Activated T-cell treated with anti-CD3 and anti-CD28 coated beads, Interleukin-2, amount 50 U/mL, for 24 hours (primary cell): Measurements from ENCODE around the gene IQSEC3.

Source experiments
- DNase-seq: peaks from one replicate; pipeline ENCODE4 v3.0.0-alpha.2; 2020
- H3K27ac Mint-ChIP-seq: 2 replicates; pipeline ENCODE4 v1.8.0; 2020; ENCODE audit warnings: mild to moderate bottlenecking, mixed read lengths
- H3K27me3 Mint-ChIP-seq: 2 replicates; pipeline ENCODE4 v1.8.0; 2020; ENCODE audit warnings: mixed read lengths
- H3K36me3 Mint-ChIP-seq: 2 replicates; pipeline ENCODE4 v1.8.0; 2020; ENCODE audit warnings: low read depth, mixed read lengths
- H3K4me1 Mint-ChIP-seq: 2 replicates; pipeline ENCODE4 v1.8.0; 2020; ENCODE audit warnings: low read depth, mixed read lengths
- H3K4me3 Mint-ChIP-seq: 2 replicates; pipeline ENCODE4 v1.8.0; 2020; ENCODE audit warnings: mild to moderate bottlenecking, moderate library complexity, mixed read lengths
- H3K9me3 Mint-ChIP-seq: 2 replicates; pipeline ENCODE4 v1.8.0; 2020; ENCODE audit warnings: mixed read lengths

IQSEC3 gene

DNA sequence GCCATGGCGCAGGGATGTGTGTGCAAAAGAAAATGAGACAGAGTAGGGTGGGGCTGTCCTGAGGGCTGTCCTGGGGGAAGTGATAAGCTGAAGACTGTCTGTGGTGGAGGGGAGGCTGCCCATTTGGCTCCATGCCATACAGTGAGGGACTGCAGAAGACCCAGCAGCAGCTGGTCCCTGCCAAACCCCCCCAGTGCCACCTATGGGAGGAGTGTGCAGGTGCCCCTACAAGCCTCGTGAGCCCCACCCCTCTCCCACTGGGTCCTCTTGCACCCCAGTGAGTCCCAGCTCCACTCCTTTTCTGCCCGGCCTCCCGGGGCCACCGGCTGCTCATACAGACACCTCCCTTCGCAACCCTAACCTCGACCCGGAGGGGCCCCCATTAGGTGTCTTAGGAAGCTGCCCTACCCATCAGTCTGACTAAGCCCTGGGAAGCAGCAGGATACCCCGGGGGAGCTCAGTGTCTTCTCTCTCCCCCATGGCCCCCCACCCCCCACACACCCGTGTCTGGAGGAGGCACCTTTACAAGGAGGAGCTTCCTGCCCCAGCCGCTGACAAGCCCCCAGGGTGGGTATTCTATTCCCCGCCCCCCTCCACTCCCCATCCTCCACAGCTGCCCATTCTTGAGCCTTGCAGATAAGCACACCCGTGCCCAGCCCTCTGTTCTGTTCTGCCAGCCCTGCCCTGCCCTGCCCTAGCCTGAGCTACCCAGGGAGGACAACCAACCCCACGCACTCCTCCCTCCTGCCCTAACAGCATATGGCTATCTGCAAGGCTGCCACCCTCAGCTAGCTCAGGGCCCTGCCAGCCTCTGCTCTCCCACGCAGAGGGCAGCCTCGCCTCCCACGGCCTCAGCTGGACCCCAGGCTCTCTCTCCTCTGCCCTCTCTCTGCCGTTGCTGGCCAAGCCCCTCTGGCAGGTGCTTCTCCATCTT, 105.4 kb downstream of the IQSEC3 start:
- DNase-seq, result no peak
- Mint-ChIP-seq H3K27ac (no peak overlapping the region), H3K27me3 (peaks cover 11% of the 10 kb centered on the region), H3K9me3 (no peaks in the 10 kb centered on the region), H3K4me3 (no peak overlapping the region), H3K4me1 (peaks cover 13% of the 10 kb centered on the region), H3K36me3 (no peaks in the 10 kb centered on the region)

DNA sequence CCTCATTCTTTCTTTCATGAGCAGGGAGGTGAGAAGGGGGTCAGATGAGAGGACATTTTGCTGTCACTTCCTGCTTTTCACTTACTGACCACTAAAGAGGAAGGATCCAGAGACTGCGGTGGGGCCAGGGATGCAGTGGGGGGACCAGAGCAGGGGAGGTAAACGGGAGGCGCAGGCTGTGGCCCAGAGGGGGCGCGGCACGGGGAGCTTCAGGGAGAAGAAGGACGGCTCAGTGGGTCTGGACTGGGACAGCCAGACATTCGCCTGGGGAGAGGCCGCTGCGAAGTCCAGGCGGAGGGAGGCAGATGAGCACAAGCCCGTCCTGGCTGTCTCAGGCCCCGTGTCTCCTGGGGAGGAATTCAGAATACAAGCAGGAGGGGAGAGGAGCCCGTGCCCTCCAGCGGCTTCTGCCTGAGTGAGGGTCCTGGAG, 106.2 kb downstream of the IQSEC3 start:
- Mint-ChIP-seq H3K4me3 (no peak overlapping the region), H3K27me3 (peaks cover 11% of the 10 kb centered on the region), H3K36me3 (no peaks in the 10 kb centered on the region), H3K4me1 (peaks cover 13% of the 10 kb centered on the region), H3K27ac (no peak overlapping the region), H3K9me3 (no peaks in the 10 kb centered on the region)
- DNase-seq, result no peak

DNA sequence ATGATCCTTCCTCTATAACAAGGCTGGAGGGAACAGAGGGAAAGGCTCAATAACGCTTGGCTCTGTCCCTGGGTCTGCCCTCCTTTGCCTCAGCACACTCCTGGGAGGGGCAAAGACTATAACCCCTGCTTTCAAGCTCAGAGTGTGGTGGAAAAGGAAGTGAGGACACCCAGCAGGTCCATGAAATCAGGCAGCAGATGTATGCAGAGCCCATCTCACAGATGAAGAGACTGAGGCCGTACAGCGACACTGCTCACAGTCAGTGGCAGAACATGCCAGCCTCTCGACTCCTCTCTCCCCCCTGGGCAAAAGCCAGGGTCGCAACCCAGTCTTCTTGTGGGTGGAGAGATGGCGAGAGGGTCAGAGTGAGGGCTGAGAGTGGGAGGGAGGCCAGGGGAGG, 107.6 kb downstream of the IQSEC3 start:
- Mint-ChIP-seq H3K4me1 (peaks cover 5% of the 10 kb centered on the region), H3K36me3 (no peaks in the 10 kb centered on the region), H3K4me3 (no peak overlapping the region), H3K9me3 (no peaks in the 10 kb centered on the region), H3K27me3 (peaks cover 23% of the 10 kb centered on the region), H3K27ac (no peak overlapping the region)
- DNase-seq, result no peak

DNA sequence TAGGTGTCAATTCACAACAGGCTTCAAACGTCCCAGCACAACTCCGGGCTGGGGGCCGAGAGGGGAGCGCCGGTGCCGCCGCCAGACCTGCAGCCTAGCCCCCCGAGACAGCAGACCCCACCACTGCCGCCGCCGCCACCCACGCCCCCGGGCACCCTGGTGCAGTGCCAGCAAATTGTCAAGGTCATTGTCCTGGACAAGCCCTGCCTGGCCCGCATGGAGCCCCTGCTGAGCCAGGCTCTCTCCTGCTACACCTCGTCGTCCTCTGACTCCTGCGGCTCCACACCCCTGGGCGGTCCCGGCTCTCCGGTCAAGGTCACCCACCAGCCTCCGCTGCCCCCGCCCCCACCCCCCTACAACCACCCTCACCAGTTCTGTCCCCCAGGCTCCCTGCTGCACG, 108.0 kb downstream of the IQSEC3 start:
- Mint-ChIP-seq H3K27me3 (peaks cover 24% of the 10 kb centered on the region), H3K36me3 (no peaks in the 10 kb centered on the region), H3K4me3 (no peak overlapping the region), H3K9me3 (no peaks in the 10 kb centered on the region), H3K4me1 (peaks cover 2% of the 10 kb centered on the region), H3K27ac (no peak overlapping the region)
- DNase-seq, result no peak

DNA sequence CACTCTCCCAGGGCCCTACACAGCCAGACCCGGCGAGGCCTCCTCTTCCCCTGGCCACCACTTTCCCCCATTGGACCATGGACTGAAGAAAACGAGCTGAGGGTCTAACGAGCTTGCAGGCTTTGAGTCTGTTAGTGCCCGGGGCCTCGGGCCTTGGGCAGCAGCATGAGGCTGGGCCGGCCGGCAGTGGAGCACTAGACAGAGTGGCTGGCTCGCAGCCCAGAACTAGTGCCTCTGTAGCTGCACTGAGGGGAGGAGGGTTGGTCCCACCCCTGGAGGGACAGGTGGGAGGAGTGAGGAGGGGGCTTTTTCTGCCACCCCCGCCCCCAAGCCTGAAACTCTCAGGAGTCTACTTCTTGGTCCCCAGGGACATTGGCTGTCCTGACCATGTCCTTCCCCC, 108.7 kb downstream of the IQSEC3 start:
- Mint-ChIP-seq H3K27ac (no peak overlapping the region), H3K36me3 (no peaks in the 10 kb centered on the region), H3K4me1 (no peaks in the 10 kb centered on the region), H3K9me3 (no peaks in the 10 kb centered on the region), H3K27me3 (peaks cover 24% of the 10 kb centered on the region), H3K4me3 (no peak overlapping the region)
- no peak for DNase-seq

DNA sequence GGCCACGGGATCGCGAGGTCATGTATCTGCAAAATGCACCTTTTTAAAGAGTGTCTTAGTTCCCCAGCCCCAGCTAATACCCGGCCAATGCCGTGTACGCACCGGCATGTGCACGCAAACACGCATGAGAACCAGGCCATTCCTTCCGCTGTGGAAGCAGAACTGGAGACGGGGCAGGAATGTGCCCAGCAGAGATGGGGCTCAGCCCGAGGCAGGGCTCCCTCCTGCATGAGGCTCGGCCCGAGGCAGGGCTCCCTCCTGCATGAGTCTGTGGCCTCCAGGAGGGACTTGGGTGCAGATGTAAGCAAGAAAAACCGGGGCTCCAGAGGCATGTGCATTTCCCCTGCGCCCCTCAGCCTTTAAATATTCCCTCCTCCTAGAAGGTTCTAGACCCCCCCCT, 109.2 kb downstream of the IQSEC3 start:
- Mint-ChIP-seq H3K9me3 (no peaks in the 10 kb centered on the region), H3K27me3 (peaks cover 24% of the 10 kb centered on the region), H3K36me3 (no peaks in the 10 kb centered on the region), H3K4me1 (no peaks in the 10 kb centered on the region), H3K4me3 (no peak overlapping the region), H3K27ac (no peak overlapping the region)
- DNase-seq, result no peak

DNA sequence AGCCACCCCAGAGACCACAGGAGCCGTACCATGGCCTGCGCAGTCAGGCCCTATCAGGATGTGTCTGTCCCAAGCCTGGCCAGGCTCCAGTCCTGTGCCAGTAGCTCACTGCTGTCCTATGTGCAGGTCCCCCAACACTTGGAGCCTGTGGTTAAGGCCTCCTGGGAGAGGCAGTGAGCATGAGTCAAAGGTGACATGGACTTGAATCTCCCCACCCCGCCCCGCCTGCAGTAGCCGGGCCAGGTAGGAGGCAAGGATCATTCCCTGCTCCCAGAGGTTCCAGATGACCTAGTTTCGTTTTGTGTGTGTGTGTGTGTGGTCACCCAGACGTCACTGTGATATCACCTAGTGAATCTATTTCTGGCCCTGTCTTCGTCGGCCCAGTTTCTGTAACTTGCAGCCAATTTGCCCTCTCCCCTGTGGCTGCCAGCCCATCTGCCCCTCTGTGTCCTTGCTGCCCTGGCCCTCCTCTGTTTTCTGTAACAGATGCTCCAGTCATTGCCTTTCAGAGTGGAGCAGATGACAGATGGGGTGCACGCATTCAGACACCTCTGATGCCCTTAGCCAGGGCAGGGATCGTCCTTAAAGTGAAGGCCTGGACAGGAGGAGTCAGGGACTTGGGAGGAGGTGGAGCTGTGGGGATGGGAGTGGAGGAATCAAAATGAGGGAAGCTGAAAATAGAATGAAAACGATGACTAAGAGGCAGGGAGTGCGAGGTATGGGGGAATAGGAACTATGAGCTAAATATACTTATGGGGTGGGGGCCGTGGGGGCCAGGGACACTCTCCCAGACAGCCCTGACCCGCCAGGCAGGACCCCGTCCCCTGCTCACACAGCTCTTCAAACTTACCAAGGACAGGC, 110.0 kb downstream of the IQSEC3 start:
- Mint-ChIP-seq H3K27ac (no peak overlapping the region), H3K4me3 (no peak overlapping the region), H3K27me3 (peaks cover 24% of the 10 kb centered on the region), H3K36me3 (no peaks in the 10 kb centered on the region), H3K9me3 (no peaks in the 10 kb centered on the region), H3K4me1 (no peaks in the 10 kb centered on the region)
- DNase-seq, result no peak

DNA sequence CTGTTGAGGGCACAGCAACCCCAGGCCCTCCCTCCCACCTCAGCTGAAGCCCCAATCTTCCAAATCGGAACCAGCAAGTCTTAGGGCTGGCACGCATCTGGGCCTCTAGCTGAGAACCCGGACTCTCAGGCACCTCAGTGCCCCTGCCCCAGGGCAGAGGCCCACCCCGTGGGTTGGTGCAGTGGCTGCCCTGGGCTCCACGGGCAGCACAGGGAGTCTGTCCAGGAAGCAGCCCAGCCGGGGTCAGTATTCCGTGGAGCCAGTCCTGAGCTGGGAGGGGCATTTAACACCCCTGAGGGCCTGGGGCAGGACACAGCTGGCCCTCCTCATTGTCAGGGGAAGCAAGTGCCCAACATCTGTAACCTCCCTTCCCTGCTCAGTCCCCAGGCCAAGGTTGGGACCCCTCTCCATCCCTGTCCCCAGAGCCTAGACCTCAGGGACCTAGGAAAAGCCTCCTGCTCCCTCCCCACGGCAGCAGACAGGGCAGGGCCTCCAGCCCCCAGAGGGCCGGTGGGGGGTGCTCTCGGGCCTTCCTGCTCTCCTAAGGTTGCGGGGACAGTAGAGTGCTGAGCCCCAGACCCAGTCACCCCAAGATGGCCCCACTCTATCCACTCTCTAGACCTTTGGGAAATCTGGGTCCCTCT, 110.9 kb downstream of the IQSEC3 start:
- Mint-ChIP-seq H3K27ac (no peak overlapping the region), H3K36me3 (no peaks in the 10 kb centered on the region), H3K4me1 (no peaks in the 10 kb centered on the region), H3K4me3 (no peak overlapping the region), H3K27me3 (peaks cover 24% of the 10 kb centered on the region), H3K9me3 (no peaks in the 10 kb centered on the region)
- DNase-seq, result no peak

DNA sequence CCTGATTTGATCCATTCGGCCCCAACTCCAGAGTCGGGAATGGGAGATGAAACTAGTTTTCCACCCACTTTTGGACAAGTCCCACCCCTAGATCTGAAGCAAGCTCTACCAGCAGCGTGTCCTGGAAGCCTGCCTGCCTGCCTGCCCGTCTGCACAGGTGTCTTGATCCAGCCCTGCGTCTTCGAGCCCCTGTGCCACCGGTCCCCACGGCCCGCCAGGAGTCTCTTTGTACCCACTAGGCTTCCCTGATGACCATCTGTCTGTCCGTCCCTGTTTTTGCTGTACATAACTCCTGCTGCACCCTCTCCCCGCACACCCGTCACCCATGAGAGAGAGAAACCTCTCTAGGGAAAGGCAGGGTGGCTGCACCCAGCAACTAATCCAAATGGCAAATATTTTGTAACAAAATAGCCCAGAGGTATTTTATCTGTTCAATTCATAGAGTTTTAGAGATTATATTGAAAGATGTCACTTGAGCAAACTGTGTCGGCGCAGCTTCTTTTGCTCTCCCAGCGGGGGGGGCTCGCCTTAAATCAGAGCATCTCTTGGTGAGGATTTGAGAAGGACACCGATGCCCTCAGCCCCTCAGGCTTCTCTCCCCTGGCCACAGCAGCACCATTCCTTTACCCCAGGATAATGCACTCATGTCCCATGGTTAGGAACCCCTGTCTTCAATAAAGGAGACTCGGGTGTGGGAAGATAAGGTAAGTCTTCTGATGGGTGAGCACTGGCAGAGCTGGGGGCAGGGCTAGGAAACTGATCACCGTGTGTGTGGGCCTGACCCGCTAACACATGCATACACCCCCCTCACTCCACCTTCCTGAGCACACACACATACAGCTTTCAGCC, 111.6 kb downstream of the IQSEC3 start:
- Mint-ChIP-seq H3K4me3 (no peak overlapping the region), H3K36me3 (no peaks in the 10 kb centered on the region), H3K4me1 (no peaks in the 10 kb centered on the region), H3K9me3 (no peaks in the 10 kb centered on the region), H3K27me3 (peaks cover 17% of the 10 kb centered on the region), H3K27ac (no peak overlapping the region)
- no peak for DNase-seq

DNA sequence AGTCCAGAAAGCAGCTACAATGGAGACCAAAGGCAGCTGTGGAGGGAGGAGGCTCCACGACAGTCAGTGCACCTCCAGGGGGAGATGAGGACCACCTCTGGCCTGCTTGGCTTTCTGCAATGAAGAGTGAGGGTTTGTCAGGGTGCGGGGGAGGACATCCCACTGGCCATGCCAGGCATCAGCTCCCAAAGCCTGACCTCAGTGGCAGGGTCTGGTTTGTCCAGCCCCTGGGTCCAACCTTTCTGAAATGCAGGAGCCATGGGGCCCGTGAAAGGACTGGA, 112.2 kb downstream of the IQSEC3 start:
- Mint-ChIP-seq H3K27me3 (peaks cover 18% of the 10 kb centered on the region), H3K27ac (no peak overlapping the region), H3K4me1 (no peaks in the 10 kb centered on the region), H3K4me3 (no peak overlapping the region), H3K36me3 (no peaks in the 10 kb centered on the region), H3K9me3 (no peaks in the 10 kb centered on the region)
- DNase-seq, result no peak

DNA sequence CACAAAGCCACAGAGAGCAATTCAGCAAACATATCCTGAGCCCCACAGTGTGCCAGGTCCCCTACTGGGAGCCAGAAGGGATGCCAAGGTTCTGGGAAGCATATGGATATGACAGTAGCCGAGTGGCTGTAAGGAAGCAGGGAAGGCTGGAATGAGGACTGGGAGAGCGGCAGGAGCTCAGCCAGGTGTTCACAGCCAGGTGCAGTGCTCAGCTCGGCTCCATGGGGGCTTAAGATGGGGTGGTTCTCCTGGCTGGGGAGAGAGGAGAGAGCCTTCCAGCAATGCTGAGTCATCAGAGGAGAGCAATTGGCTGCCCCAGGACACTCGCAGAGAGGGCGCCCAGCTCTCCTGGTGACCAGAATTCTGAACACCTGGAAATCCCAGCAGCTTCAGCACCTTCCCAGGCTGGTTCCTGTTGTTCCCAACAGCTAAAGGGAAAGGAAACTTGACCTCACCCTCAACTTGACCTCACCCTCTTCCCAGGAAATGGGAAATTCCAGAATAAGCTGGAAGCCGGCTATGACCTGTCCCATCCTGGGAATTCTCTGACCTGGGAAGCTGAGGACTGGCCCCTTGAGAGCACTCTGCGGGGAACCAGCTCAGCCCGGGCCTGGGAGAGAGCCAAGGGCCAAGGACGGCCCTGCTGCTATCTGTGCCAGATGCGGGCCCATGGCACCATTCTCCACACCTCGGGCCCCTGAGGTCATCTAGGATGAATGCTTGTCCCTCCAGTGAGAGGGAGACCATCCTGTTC, 112.7 kb downstream of the IQSEC3 start:
- DNase-seq, result no peak
- Mint-ChIP-seq H3K9me3 (no peaks in the 10 kb centered on the region), H3K36me3 (no peaks in the 10 kb centered on the region), H3K4me3 (no peak overlapping the region), H3K27me3 (peaks cover 16% of the 10 kb centered on the region), H3K27ac (no peak overlapping the region), H3K4me1 (no peaks in the 10 kb centered on the region)

DNA sequence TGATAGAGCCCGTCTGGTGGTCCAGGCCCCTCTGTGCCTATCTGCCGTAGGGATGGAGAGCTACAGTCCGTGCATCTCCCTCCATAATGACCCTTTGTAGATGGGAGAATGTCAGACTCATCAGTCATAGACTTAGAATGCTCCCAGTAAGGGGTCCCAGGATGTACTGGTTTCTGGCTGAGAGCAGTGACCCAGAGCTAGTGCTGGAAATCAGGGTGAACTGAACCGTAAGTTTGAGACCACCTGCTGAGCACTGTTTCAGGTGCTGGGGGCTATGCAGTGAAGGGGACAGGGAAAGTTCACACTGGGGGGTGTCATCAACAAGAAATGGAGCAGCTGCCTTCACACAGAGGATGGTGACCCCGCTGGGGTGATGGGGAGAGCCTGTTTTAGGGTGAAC, 113.3 kb downstream of the IQSEC3 start:
- Mint-ChIP-seq H3K36me3 (no peaks in the 10 kb centered on the region), H3K4me1 (no peaks in the 10 kb centered on the region), H3K4me3 (no peak overlapping the region), H3K9me3 (no peaks in the 10 kb centered on the region), H3K27ac (no peak overlapping the region), H3K27me3 (peaks cover 18% of the 10 kb centered on the region)
- DNase-seq, result no peak

DNA sequence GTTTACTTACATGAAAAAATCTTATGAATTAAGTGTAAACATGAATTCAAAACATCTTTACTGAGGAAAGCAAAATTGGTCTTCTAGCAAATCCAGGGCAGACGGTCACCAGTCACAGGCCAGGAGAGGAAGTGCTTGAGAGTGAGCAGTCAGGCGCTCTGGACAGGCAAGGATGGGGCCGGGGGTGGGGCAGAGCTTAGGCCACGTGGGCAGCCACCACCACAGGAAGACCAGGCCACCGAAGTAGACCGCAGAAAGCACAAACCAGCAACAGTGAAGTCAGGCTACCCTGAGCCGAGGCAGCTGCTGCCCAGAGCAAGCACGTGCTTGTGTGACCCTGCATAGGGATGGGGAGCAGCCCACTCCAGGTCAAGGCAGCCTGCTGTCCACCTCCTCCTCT, 113.9 kb downstream of the IQSEC3 start:
- Mint-ChIP-seq H3K4me3 (no peak overlapping the region), H3K27me3 (peaks cover 19% of the 10 kb centered on the region)
- DNase-seq, result no peak

More for the DNA sequence above, 113.9 kb downstream of the IQSEC3 start:
- no peaks in the 10 kb centered on the region for H3K4me1 Mint-ChIP-seq
- H3K36me3 Mint-ChIP-seq, result no peaks in the 10 kb centered on the region
- H3K9me3 Mint-ChIP-seq, result no peaks in the 10 kb centered on the region
- no peak overlapping the region for H3K27ac Mint-ChIP-seq
